Heart left ventricle (tissue), 13 donors: Measurements from ENCODE around the gene DSCAM.

Experiments used
- CTCF ChIP-seq, 12 donors: fragments of 200-600 bp; sonication (generic) in 4 of 12; IDR thresholded peaks; one replicate each; pipeline versions ENCODE4 v1.5.0 to v1.8.0; 2018 to 2022; ENCODE audit warnings: antibody characterized with exemption in 12 of 12, mild to moderate bottlenecking in 5 of 12
- POLR2A ChIP-seq, 2 donors: fragments of 450-650 bp; IDR thresholded peaks; one replicate each; pipeline ENCODE4 v1.6.1; 2017; ENCODE audit warnings: antibody characterized with exemption in 2 of 2, mild to moderate bottlenecking in 2 of 2, moderate library complexity in 2 of 2
- donor health status: ischemic (EF 13 %, LVEDD 7.1; RV severe dilation, severe dysfunction).
- donor health status: DM: no; HTN: yes; CAD: no.
- donor health status: DM: no; HTN: no; CAD: no.
- donor health status: ischemic (EF 25% LVEDD 6.9; RV normal size, moderate dysfunction).
- donor health status: ischemic (EF 25% LVEDD 5.7; RV mildly dilated, moderate dysfunction).
- donor health status: ischemic (EF 35%, LVEDD 5.7; RV mildly dilated, moderate dysfunction).
- donor health status: nonischemic (EF 11% LVEDD 7.7; RV severe dilation, severe dysfunction).
- donor health status: DM: yes; HTN: yes; CAD: no.
- donor health status: PGD.
- donor health status: ischemic (EF 29% LVEDD 5.4; RV normal size, mild dysfunction).
- donor health status: nonischemic (EF 23%, LVEDD 6.1; RV moderate dilation, normal function).

DNA sequence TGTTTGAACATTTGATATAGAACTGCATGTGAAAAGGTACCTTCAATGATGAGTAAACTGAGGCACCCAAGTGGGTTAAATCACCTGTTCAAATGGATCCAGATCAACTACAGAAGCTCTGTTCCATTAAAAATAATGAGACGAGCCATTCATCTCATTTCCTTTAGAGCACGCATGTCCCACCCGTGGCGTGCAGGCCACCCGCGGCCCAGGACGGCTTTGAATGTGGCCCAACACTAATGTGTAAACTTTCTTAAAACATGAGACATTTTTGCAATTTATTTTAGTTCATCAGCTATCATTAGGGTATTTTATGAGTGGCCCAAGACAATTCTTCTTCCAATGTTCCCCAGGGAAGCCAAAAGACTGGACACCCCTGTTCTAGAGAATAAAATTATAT, 381.6 kb downstream of the DSCAM start:
- TF ChIP-seq CTCF (IDR thresholded peaks at IDR 0.05): no peak
- TF ChIP-seq POLR2A (IDR thresholded peaks at IDR 0.05): no peak
